PFSK-1 (cell line): ENCODE results near the gene SIRPB1.

ENCODE experiments used
- FOXP2 ChIP-seq: optimal IDR thresholded peaks from 2 replicates; pipeline ENCODE3; 2011; ENCODE audit warnings: borderline replicate concordance, control low read depth, inconsistent platforms; ENCODE audit not compliant: insufficient read depth; ENCODE audit errors: extremely low read length, extremely low read depth
- POLR2AphosphoS5 ChIP-seq: IDR thresholded peaks from 2 replicates; pipeline ENCODE4 v1.6.1; 2012; ENCODE audit warnings: low read depth, mild to moderate bottlenecking, control low read depth, low read length, moderate library complexity
- REST ChIP-seq, 2 experiments: IDR thresholded peaks; 2 replicates each; pipeline versions ENCODE4 v1.6.1 to v1.8.0; 2011 to 2012; ENCODE audit warnings: low read depth in 2 of 2, low read length in 2 of 2, control low read depth in 1 of 2, inconsistent platforms in 1 of 2, mild to moderate bottlenecking in 1 of 2, moderate library complexity in 1 of 2; ENCODE audit not compliant: insufficient read depth in 1 of 2
- SIN3A ChIP-seq: IDR thresholded peaks from 2 replicates; pipeline ENCODE4 v1.6.1; 2012; ENCODE audit warnings: mild to moderate bottlenecking, low read length, moderate library complexity, borderline replicate concordance; ENCODE audit not compliant: insufficient read depth

- no peak for TF ChIP-seq REST (IDR thresholded peaks at IDR 0.05; ENCODE audit: insufficient read depth in 1 of 2, low read depth in 2 of 2, low read length in 2 of 2)
- TF ChIP-seq POLR2AphosphoS5: no peak
- TF ChIP-seq SIN3A: no peak
- no peak for TF ChIP-seq FOXP2
Observed at GRCh38 chr20:1637755-1638154, 17.9 kb upstream of the SIRPB1 start.
